B cell (primary cell): Measurements from ENCODE around the gene TIAM1.
A peak's percentile ranks its signal among the peaks of the same experiment; 100 is the strongest.

Source experiments
- EZH2 ChIP-seq: IDR thresholded peaks from 2 replicates; pipeline ENCODE4 v1.6.1; 2012; ENCODE audit warnings: borderline replicate concordance, low read depth, mild to moderate bottlenecking, moderate library complexity, low read length; ENCODE audit not compliant: insufficient read depth, poor library complexity, severe bottlenecking
- TF ChIP-seq, protein P1 (sequence below): fragments of 200-600 bp; IDR thresholded peaks from one replicate; pipeline ENCODE4 v1.8.0; 2022; ENCODE audit warnings: antibody characterized with exemption, mild to moderate bottlenecking

DNA sequence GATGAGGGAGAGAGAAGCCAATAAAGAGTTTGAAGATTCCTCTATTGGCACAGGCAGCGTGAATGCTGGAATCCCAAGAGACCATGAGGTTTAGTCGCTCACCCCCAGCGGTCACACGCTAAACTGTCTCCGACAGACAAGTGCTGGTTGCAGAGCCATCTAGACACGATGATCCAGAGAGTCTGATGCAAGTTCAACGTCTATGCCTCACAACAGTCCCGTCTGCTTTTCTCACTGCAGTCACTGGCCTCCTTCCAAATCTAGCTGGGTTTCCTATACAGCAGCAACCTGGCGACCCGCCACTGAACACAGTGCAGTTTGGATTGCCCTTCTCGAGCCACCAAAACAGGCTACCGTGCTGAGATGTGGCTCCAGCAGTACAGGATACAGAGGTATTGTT is 207.2 kb downstream of the TIAM1 start:
- TF ChIP-seq, protein P1, sequence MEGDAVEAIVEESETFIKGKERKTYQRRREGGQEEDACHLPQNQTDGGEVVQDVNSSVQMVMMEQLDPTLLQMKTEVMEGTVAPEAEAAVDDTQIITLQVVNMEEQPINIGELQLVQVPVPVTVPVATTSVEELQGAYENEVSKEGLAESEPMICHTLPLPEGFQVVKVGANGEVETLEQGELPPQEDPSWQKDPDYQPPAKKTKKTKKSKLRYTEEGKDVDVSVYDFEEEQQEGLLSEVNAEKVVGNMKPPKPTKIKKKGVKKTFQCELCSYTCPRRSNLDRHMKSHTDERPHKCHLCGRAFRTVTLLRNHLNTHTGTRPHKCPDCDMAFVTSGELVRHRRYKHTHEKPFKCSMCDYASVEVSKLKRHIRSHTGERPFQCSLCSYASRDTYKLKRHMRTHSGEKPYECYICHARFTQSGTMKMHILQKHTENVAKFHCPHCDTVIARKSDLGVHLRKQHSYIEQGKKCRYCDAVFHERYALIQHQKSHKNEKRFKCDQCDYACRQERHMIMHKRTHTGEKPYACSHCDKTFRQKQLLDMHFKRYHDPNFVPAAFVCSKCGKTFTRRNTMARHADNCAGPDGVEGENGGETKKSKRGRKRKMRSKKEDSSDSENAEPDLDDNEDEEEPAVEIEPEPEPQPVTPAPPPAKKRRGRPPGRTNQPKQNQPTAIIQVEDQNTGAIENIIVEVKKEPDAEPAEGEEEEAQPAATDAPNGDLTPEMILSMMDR = peak; percentile 20
- no peak for TF ChIP-seq EZH2
